ENCODE data around the gene PAXX. TPM values are rescaled to one million over a fixed set of nuclear protein-coding genes. Genes with fewer than 3 reads are reported as not detected.

Gene PAXX
- total RNA-seq, 4 donors from 2014 or later, result 49.3 to 85.2 (median 66.0) TPM

- no peak overlapping the region for H3K4me3 ChIP-seq
- WGBS, 2 donors (ENCODE audit: low coverage in 1 of 2), result 62% methylated on average over 37 of the region's 41 CpGs; no CpG with 5 or more reads in 1 of the 2 donors
- no peaks in the 10 kb centered on the region for H3K36me3 ChIP-seq
- DNase-seq, result no peak
- H3K4me1 ChIP-seq, result peaks cover 0 to 19% (median 8%) of the 10 kb centered on the region in 4 donors
- H3K27me3 ChIP-seq, result peaks cover 15% of the 10 kb centered on the region
- intact Hi-C loops (cut with DNase I; ENCODE audit: low total_unique reads) (no loop called here), in situ Hi-C loops (cut with MboI; ENCODE audit: low pct_ligation_motif_present in 1 of 4, low pct_unique_long_range_greater_than_20kb in 1 of 4, low sequenced_read_pairs in 3 of 4) (no loop called here)
- no peaks in the 10 kb centered on the region for H3K9me3 ChIP-seq
- TF ChIP-seq POLR2AphosphoS5 (IDR thresholded peaks at IDR 0.05), result no peak
- no peak overlapping the region for H3K27ac ChIP-seq
Observed at GRCh38 chr9:136978865-136979544, 13.2 kb upstream of the PAXX start.

GRCh38 chr9:136979769-136980587, 12.2 kb upstream of the PAXX start:
- Histone ChIP-seq H3K27me3 (peaks cover 25% of the 10 kb centered on the region), H3K36me3 (no peaks in the 10 kb centered on the region), H3K4me1 (peaks cover 0 to 17% (median 8%) of the 10 kb centered on the region in 4 donors), H3K4me3 (no peak overlapping the region), H3K27ac (no peak overlapping the region), H3K9me3 (no peaks in the 10 kb centered on the region)
- DNase-seq, result no peak
- TF ChIP-seq EP300 (IDR thresholded peaks at IDR 0.05; ENCODE audit: low read depth) (no peak), CTCF (IDR thresholded peaks at IDR 0.05) (no peak), POLR2A (IDR thresholded peaks at IDR 0.05) (no peak), POLR2AphosphoS5 (IDR thresholded peaks at IDR 0.05) (no peak)
- in situ Hi-C loops (cut with MboI; ENCODE audit: low pct_ligation_motif_present in 1 of 4, low pct_unique_long_range_greater_than_20kb in 1 of 4, low sequenced_read_pairs in 3 of 4) (no loop called here), intact Hi-C loops (cut with DNase I; ENCODE audit: low total_unique reads) (no loop called here)
- WGBS, 2 donors (ENCODE audit: low coverage in 1 of 2), result 71 to 79% methylated on average over 4 to 26 of the region's 26 CpGs

GRCh38 chr9:136980669-136981478, 11.3 kb upstream of the PAXX start:
- in situ Hi-C loops (cut with MboI; ENCODE audit: low pct_ligation_motif_present in 1 of 4, low pct_unique_long_range_greater_than_20kb in 1 of 4, low sequenced_read_pairs in 3 of 4) (no loop called here), intact Hi-C loops (cut with DNase I; ENCODE audit: low total_unique reads) (no loop called here)
- no peaks in the 10 kb centered on the region for H3K9me3 ChIP-seq
- no peaks in the 10 kb centered on the region for H3K36me3 ChIP-seq
- no peak for DNase-seq
- H3K27me3 ChIP-seq, result peaks cover 34% of the 10 kb centered on the region
- H3K27ac ChIP-seq, result no peak overlapping the region
- WGBS, 2 donors (ENCODE audit: low coverage in 1 of 2), result 87% methylated on average over 9 to 14 of the region's 16 CpGs
- peaks cover 0 to 13% (median 8%) of the 10 kb centered on the region in 4 donors for H3K4me1 ChIP-seq
- no peak for TF ChIP-seq POLR2A (IDR thresholded peaks at IDR 0.05)
- no peak for TF ChIP-seq POLR2AphosphoS5 (IDR thresholded peaks at IDR 0.05)
- TF ChIP-seq CTCF (IDR thresholded peaks at IDR 0.05), result no peak
- TF ChIP-seq EP300 (IDR thresholded peaks at IDR 0.05; ENCODE audit: low read depth), result no peak
- no peak overlapping the region for H3K4me3 ChIP-seq

- Histone ChIP-seq H3K27me3 (peaks cover 43% of the 10 kb centered on the region), H3K9me3 (no peaks in the 10 kb centered on the region), H3K36me3 (no peaks in the 10 kb centered on the region), H3K4me1 (peaks cover 0 to 13% (median 8%) of the 10 kb centered on the region in 4 donors), H3K27ac (no peak overlapping the region), H3K4me3 (no peak overlapping the region)
- in situ Hi-C loops (cut with MboI; ENCODE audit: low pct_ligation_motif_present in 1 of 4, low pct_unique_long_range_greater_than_20kb in 1 of 4, low sequenced_read_pairs in 3 of 4), result no loop called here
- DNase-seq, result no peak
- no peak for TF ChIP-seq CTCF (IDR thresholded peaks at IDR 0.05)
- TF ChIP-seq POLR2AphosphoS5 (IDR thresholded peaks at IDR 0.05), result no peak
- no peak for TF ChIP-seq POLR2A (IDR thresholded peaks at IDR 0.05)
- no peak for TF ChIP-seq EP300 (IDR thresholded peaks at IDR 0.05; ENCODE audit: low read depth)
- intact Hi-C loops (cut with DNase I; ENCODE audit: low total_unique reads), result no loop called here
- 55 to 80% methylated on average over 1 to 14 of the region's 17 CpGs for WGBS, 2 donors (ENCODE audit: low coverage in 1 of 2)
Observed at GRCh38 chr9:136981588-136982231, 10.5 kb upstream of the PAXX start.

Measured in transverse colon (tissue), 4 donors.